ENCODE data around the gene PTPRR.

PTPRR gene

GRCh38 chr12:70609203-70609602, 311.3 kb downstream of the PTPRR start:
- no peak for DNase-seq (ENCODE audit: extremely low read depth, insufficient read length)
- no peaks in the 10 kb centered on the region for H3K36me3 ChIP-seq (ENCODE audit: control insufficient read depth, insufficient read depth, low read length)
- peaks cover 2% of the 10 kb centered on the region; the same call in 1 of the 2 replicates for H3K27me3 ChIP-seq (replicated peaks; ENCODE audit: control insufficient read depth, insufficient read depth, low read length)
- no peak overlapping the region for H3K4me3 ChIP-seq (replicated peaks; ENCODE audit: low read depth, low read length)
- no peak for TF ChIP-seq CTCF (IDR thresholded peaks at IDR 0.05; ENCODE audit: insufficient read depth, low read length, poor library complexity, severe bottlenecking)

- DNase-seq (ENCODE audit: extremely low read depth, insufficient read length) = no peak
- Histone ChIP-seq H3K27me3 (replicated peaks; ENCODE audit: control insufficient read depth, insufficient read depth, low read length) (peaks cover 2% of the 10 kb centered on the region; the same call in 1 of the 2 replicates), H3K4me3 (replicated peaks; ENCODE audit: low read depth, low read length) (no peak overlapping the region), H3K36me3 (ENCODE audit: control insufficient read depth, insufficient read depth, low read length) (no peaks in the 10 kb centered on the region)
- TF ChIP-seq CTCF (IDR thresholded peaks at IDR 0.05; ENCODE audit: insufficient read depth, low read length, poor library complexity, severe bottlenecking) = no peak
These were observed 312.4 kb downstream of the PTPRR start for GRCh38 chr12:70608184-70608583.

- DNase-seq (ENCODE audit: extremely low read depth, insufficient read length) = no peak
- Histone ChIP-seq H3K36me3 (ENCODE audit: control insufficient read depth, insufficient read depth, low read length) (no peaks in the 10 kb centered on the region), H3K27me3 (replicated peaks; ENCODE audit: control insufficient read depth, insufficient read depth, low read length) (peaks cover 2% of the 10 kb centered on the region; the same call in 1 of the 2 replicates), H3K4me3 (replicated peaks; ENCODE audit: low read depth, low read length) (no peak overlapping the region)
- TF ChIP-seq CTCF (IDR thresholded peaks at IDR 0.05; ENCODE audit: insufficient read depth, low read length, poor library complexity, severe bottlenecking) = no peak
These were observed 313.4 kb downstream of the PTPRR start for GRCh38 chr12:70607107-70607506.

- Histone ChIP-seq H3K36me3 (ENCODE audit: control insufficient read depth, insufficient read depth, low read length) (no peaks in the 10 kb centered on the region), H3K27me3 (replicated peaks; ENCODE audit: control insufficient read depth, insufficient read depth, low read length) (peaks cover 2% of the 10 kb centered on the region; the same call in 1 of the 2 replicates), H3K4me3 (replicated peaks; ENCODE audit: low read depth, low read length) (no peak overlapping the region)
- no peak for TF ChIP-seq CTCF (IDR thresholded peaks at IDR 0.05; ENCODE audit: insufficient read depth, low read length, poor library complexity, severe bottlenecking)
- DNase-seq (ENCODE audit: extremely low read depth, insufficient read length) = no peak
These were observed 314.6 kb downstream of the PTPRR start for GRCh38 chr12:70605976-70606375.

GRCh38 chr12:70604662-70605061, 315.9 kb downstream of the PTPRR start:
- no peak for TF ChIP-seq CTCF (IDR thresholded peaks at IDR 0.05; ENCODE audit: insufficient read depth, low read length, poor library complexity, severe bottlenecking)
- H3K4me3 ChIP-seq (replicated peaks; ENCODE audit: low read depth, low read length) = no peak overlapping the region
- H3K27me3 ChIP-seq (replicated peaks; ENCODE audit: control insufficient read depth, insufficient read depth, low read length) = peaks cover 2% of the 10 kb centered on the region; the same call in 1 of the 2 replicates
- no peak for DNase-seq (ENCODE audit: extremely low read depth, insufficient read length)
- H3K36me3 ChIP-seq (ENCODE audit: control insufficient read depth, insufficient read depth, low read length) = no peaks in the 10 kb centered on the region

- DNase-seq (ENCODE audit: extremely low read depth, insufficient read length) = no peak
- Histone ChIP-seq H3K4me3 (replicated peaks; ENCODE audit: low read depth, low read length) (no peak overlapping the region), H3K36me3 (ENCODE audit: control insufficient read depth, insufficient read depth, low read length) (no peaks in the 10 kb centered on the region), H3K27me3 (replicated peaks; ENCODE audit: control insufficient read depth, insufficient read depth, low read length) (no peaks in the 10 kb centered on the region)
- TF ChIP-seq CTCF (IDR thresholded peaks at IDR 0.05; ENCODE audit: insufficient read depth, low read length, poor library complexity, severe bottlenecking) = no peak
These were observed 317.5 kb downstream of the PTPRR start for GRCh38 chr12:70603044-70603443.
